ENCODE measurements around the gene GNA12. TPM values are rescaled to one million over a fixed set of nuclear protein-coding genes. Genes with fewer than 3 reads are reported as not detected.

GNA12 gene
- total RNA-seq, 1 donor from 2014 or later = 34.7 TPM

- Mint-ChIP-seq H3K36me3 (peaks cover 16% of the 10 kb centered on the region), H3K4me3 (no peak overlapping the region), H3K4me1 (peaks cover 31% of the 10 kb centered on the region), H3K27me3 (ENCODE audit: insufficient read depth, low read depth) (no peaks in the 10 kb centered on the region), H3K27ac (no peak overlapping the region), H3K9me3 (no peaks in the 10 kb centered on the region)
- Histone ChIP-seq H3K27ac (no peak overlapping the region), H2AFZ (replicated peaks) (no peak overlapping the region), H3K4me1 (peaks cover 16% of the 10 kb centered on the region), H3K4me2 (no peak overlapping the region), H3K9me3 (ENCODE audit: low read depth) (no peaks in the 10 kb centered on the region), H3K27me3 (no peaks in the 10 kb centered on the region), H4K20me1 (ENCODE audit: low read depth) (peaks cover 9% of the 10 kb centered on the region), H3K4me3 (no peak overlapping the region), H3K9ac (no peak overlapping the region), H3K36me3 (no peaks in the 10 kb centered on the region), H3K79me2 (ENCODE audit: low read depth) (no peaks in the 10 kb centered on the region), H3F3A (ENCODE audit: low read depth) (peaks cover 13% of the 10 kb centered on the region)
- DNase-seq (ENCODE audit: low spot score) = no peak
- TF ChIP-seq EZH2 (IDR thresholded peaks at IDR 0.05) = no peak
- TF ChIP-seq CTCF (IDR thresholded peaks at IDR 0.05) = no peak
- TF ChIP-seq EZH2phosphoT487 (IDR thresholded peaks at IDR 0.05) = no peak
Observed at GRCh38 chr7:2710286-2710655, 133.8 kb downstream of the GNA12 start.

DNA sequence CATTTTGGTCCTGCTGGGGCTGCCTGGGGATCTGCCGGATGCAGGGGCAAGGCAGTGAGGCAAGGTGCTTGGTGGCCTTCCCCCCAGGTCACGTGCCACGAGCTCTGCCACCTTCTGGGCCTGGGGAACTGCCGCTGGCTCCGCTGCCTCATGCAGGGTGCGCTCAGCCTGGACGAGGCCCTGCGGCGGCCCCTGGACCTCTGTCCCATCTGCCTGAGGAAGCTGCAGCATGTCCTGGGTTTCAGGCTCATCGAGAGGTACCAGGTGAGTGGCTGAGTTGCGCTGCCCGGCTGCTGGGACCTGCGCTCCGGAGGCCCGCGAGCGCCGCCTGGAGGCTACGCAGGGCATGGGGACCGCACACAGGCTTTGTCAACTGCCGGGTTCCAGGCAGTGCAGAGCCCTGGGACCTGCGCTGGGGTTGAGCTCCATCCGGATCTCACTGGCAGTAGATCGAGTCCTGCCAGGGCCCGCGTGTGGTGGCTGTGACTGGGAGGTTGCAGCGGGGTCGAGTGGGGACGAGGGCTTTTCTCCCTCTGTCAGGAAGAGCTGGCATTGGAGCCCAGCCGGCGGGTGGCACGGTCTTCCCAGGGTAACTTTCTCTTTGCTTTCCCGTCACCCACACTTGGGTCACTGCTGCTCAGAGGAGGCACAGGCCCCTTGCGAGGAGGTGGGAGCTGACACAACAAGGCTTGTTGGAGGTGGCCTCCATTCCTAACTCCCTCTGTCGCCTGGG lies 134.4 kb downstream of the GNA12 start:
- H3K27ac Mint-ChIP-seq = no peak overlapping the region
- H3K4me1 Mint-ChIP-seq = peaks cover 29% of the 10 kb centered on the region
- no peak overlapping the region for H3K4me3 Mint-ChIP-seq
- peak; percentile 88 for DNase-seq (ENCODE audit: low spot score)
- TF ChIP-seq EZH2 (IDR thresholded peaks at IDR 0.05) (no peak), CTCF (IDR thresholded peaks at IDR 0.05) (peak; percentile 92)
- H3K4me3 ChIP-seq = no peak overlapping the region
- H3K27me3 ChIP-seq = no peaks in the 10 kb centered on the region
- H3F3A ChIP-seq (ENCODE audit: low read depth) = peaks cover 13% of the 10 kb centered on the region
- no peak overlapping the region for H3K9ac ChIP-seq
- H4K20me1 ChIP-seq (ENCODE audit: low read depth) = peaks cover 9% of the 10 kb centered on the region
- H3K27ac ChIP-seq = no peak overlapping the region
- no peak overlapping the region for H2AFZ ChIP-seq (replicated peaks)
- H3K27me3 Mint-ChIP-seq (ENCODE audit: insufficient read depth, low read depth) = no peaks in the 10 kb centered on the region
- H3K9me3 ChIP-seq (ENCODE audit: low read depth) = no peaks in the 10 kb centered on the region
- no peaks in the 10 kb centered on the region for H3K9me3 Mint-ChIP-seq
- peak overlapping the region; percentile 47 for H3K4me2 ChIP-seq
- H3K36me3 Mint-ChIP-seq = peaks cover 11% of the 10 kb centered on the region
- H3K79me2 ChIP-seq (ENCODE audit: low read depth) = no peaks in the 10 kb centered on the region
- H3K4me1 ChIP-seq = peaks cover 16% of the 10 kb centered on the region
- no peaks in the 10 kb centered on the region for H3K36me3 ChIP-seq

- Histone ChIP-seq H3K27me3 (no peaks in the 10 kb centered on the region), H4K20me1 (ENCODE audit: low read depth) (peaks cover 9% of the 10 kb centered on the region), H3K4me3 (no peak overlapping the region), H3K4me1 (peaks cover 16% of the 10 kb centered on the region), H3K79me2 (ENCODE audit: low read depth) (no peaks in the 10 kb centered on the region), H2AFZ (replicated peaks) (no peak overlapping the region), H3K9ac (no peak overlapping the region), H3K27ac (no peak overlapping the region), H3K4me2 (no peak overlapping the region), H3F3A (ENCODE audit: low read depth) (peaks cover 15% of the 10 kb centered on the region), H3K9me3 (ENCODE audit: low read depth) (no peaks in the 10 kb centered on the region), H3K36me3 (no peaks in the 10 kb centered on the region)
- Mint-ChIP-seq H3K4me3 (no peak overlapping the region), H3K4me1 (peaks cover 23% of the 10 kb centered on the region), H3K9me3 (no peaks in the 10 kb centered on the region), H3K27ac (no peak overlapping the region), H3K36me3 (peaks cover 2% of the 10 kb centered on the region), H3K27me3 (ENCODE audit: insufficient read depth, low read depth) (no peaks in the 10 kb centered on the region)
- no peak for DNase-seq (ENCODE audit: low spot score)
- TF ChIP-seq EZH2phosphoT487 (IDR thresholded peaks at IDR 0.05) = no peak
- no peak for TF ChIP-seq EZH2 (IDR thresholded peaks at IDR 0.05)
- no peak for TF ChIP-seq CTCF (IDR thresholded peaks at IDR 0.05)
Observed at GRCh38 chr7:2708547-2709310, 135.4 kb downstream of the GNA12 start.

Measured in neural progenitor cell (in vitro differentiated cells).